ENCODE data around the gene FAM204A.

The FAM204A gene

GRCh38 chr10:118332236-118332635 lies 9.9 kb downstream of the FAM204A start:
- no peak for DNase-seq (ENCODE audit: low read depth in 2 of 2)

- DNase-seq (ENCODE audit: low read depth in 2 of 2): no peak
Measured at GRCh38 chr10:118330295-118331076, 11.6 kb downstream of the FAM204A start.

GRCh38 chr10:118324140-118324539 lies 18.0 kb downstream of the FAM204A start:
- no peak for DNase-seq (ENCODE audit: low read depth in 2 of 2)

GRCh38 chr10:118321724-118322575 lies 20.2 kb downstream of the FAM204A start:
- no peak for DNase-seq (ENCODE audit: low read depth in 2 of 2)

GRCh38 chr10:118315629-118316028 lies 26.5 kb downstream of the FAM204A start:
- DNase-seq (ENCODE audit: low read depth in 2 of 2): no peak

- DNase-seq (ENCODE audit: low read depth in 2 of 2): no peak
Measured at GRCh38 chr10:118314882-118315281, 27.2 kb downstream of the FAM204A start.

GRCh38 chr10:118311505-118311904 lies 30.6 kb downstream of the FAM204A start:
- no peak for DNase-seq (ENCODE audit: low read depth in 2 of 2)

GRCh38 chr10:118310822-118311221 lies 31.3 kb downstream of the FAM204A start:
- no peak for DNase-seq (ENCODE audit: low read depth in 2 of 2)

- no peak for DNase-seq (ENCODE audit: low read depth in 2 of 2)
Measured at GRCh38 chr10:118309911-118310310, 32.2 kb downstream of the FAM204A start.

GRCh38 chr10:118308664-118309063 lies 33.5 kb downstream of the FAM204A start:
- DNase-seq (ENCODE audit: low read depth in 2 of 2): no peak

- no peak for DNase-seq (ENCODE audit: low read depth in 2 of 2)
Measured at GRCh38 chr10:118307859-118308258, 34.3 kb downstream of the FAM204A start.

- DNase-seq (ENCODE audit: low read depth in 2 of 2): no peak
Measured at GRCh38 chr10:118307220-118307619, 34.9 kb downstream of the FAM204A start.

- no peak for DNase-seq (ENCODE audit: low read depth in 2 of 2)
Measured at GRCh38 chr10:118305730-118306129, 36.4 kb downstream of the FAM204A start.

GRCh38 chr10:118304521-118304920 lies 37.6 kb downstream of the FAM204A start:
- DNase-seq (ENCODE audit: low read depth in 2 of 2): no peak

- no peak for DNase-seq (ENCODE audit: low read depth in 2 of 2)
Measured at GRCh38 chr10:118301211-118301610, 40.9 kb downstream of the FAM204A start.

GRCh38 chr10:118300320-118300719 lies 41.8 kb downstream of the FAM204A start:
- DNase-seq (ENCODE audit: low read depth in 2 of 2): no peak

- no peak for DNase-seq (ENCODE audit: low read depth in 2 of 2)
Measured at GRCh38 chr10:118298787-118299186, 43.3 kb downstream of the FAM204A start.

GRCh38 chr10:118291122-118291521 lies 51.0 kb downstream of the FAM204A start:
- DNase-seq (ENCODE audit: low read depth in 2 of 2): no peak

GRCh38 chr10:118290471-118290995 lies 51.6 kb downstream of the FAM204A start:
- no peak for DNase-seq (ENCODE audit: low read depth in 2 of 2)

GRCh38 chr10:118287076-118287806 lies 54.9 kb downstream of the FAM204A start:
- DNase-seq (ENCODE audit: low read depth in 2 of 2): no peak

- DNase-seq (ENCODE audit: low read depth in 2 of 2): no peak
Measured at GRCh38 chr10:118286051-118286838, 55.9 kb downstream of the FAM204A start.

Measured in stimulated activated CD8-positive, alpha-beta memory T cell treated with anti-CD3 and anti-CD28 coated beads, Interleukin-7, amount 100 ng/mL, for 4 hours (primary cell).